HCT116 (cell line): ENCODE measurements around the gene DCHS1. TPM values are rescaled to one million over a fixed set of nuclear protein-coding genes. Genes with fewer than 3 reads are reported as not detected.

ENCODE experiments used
- ATAC-seq: fragments of 200-7000 bp; cut with Tn5 transposase; 2 replicates; pipeline ENCODE4 v1.9.1; 2020; ENCODE audit warnings: mild to moderate bottlenecking, moderate library complexity
- BruUV-seq: library from RNA; stranded (reverse); fragments of 400-500 nt; replicated peaks from 2 replicates; lab custom pipeline; 2021; lab: Mats Ljungman, UMichigan
- CTCF ChIA-PET: fragments of 300-600 bp; sonication (Branson Sonifier 250); formaldehyde crosslinking; loops from one replicate; lab custom pipeline; 2021; ENCODE audit warnings: antibody characterized with exemption; lab: Charles Lee
- POLR2A ChIA-PET: fragments of 300-600, 350-600 bp; sonication (Branson Sonifier 250); formaldehyde crosslinking; loops from one replicate; lab custom pipeline; 2021; ENCODE audit warnings: antibody characterized with exemption; lab: Charles Lee
- RAD21 ChIA-PET, 2 experiments: fragments of 300-600 bp; sonication (Branson Sonifier 250); formaldehyde crosslinking; loops; one replicate each; lab custom pipeline; 2023; ENCODE audit warnings: low total read pairs in 2 of 2; ENCODE audit not compliant: uncharacterized antibody in 2 of 2, unreplicated experiment in 2 of 2, low non-redundant PET in 1 of 2; lab: Charles Lee
- DNase-seq: peaks from one replicate; pipeline ENCODE4 v3.0.0-alpha.2; 2010; ENCODE audit warnings: low read depth, low spot score
- H2AFZ ChIP-seq: fragments of 200-600 bp; shearing (Covaris generic), sonication (generic); 2 replicates; pipeline ENCODE4 v1.6.1; 2017; ENCODE audit warnings: low read depth, mixed run types, mixed read lengths, antibody characterized with exemption, low read length; ENCODE audit not compliant: poor library complexity, severe bottlenecking
- H3K27ac ChIP-seq: 2 replicates; pipeline ENCODE4 v1.5.1; 2012; ENCODE audit warnings: low read depth, low read length
- H3K27me3 ChIP-seq: fragments of 200-600 bp; sonication (generic); 2 replicates; pipeline ENCODE4 v1.6.1; 2016; ENCODE audit warnings: mixed run types, low read length, mixed read lengths; ENCODE audit not compliant: insufficient read depth
- H3K36me3 ChIP-seq, 2 experiments: fragments of 200-500 bp in 1 of 2; fragments of 200-600 bp in 1 of 2; sonication (Bioruptor generic) in 1 of 2; sonication (generic) in 1 of 2; 2 replicates each; pipeline versions ENCODE4 v1.5.1 to v1.6.1; 2014 to 2016; ENCODE audit warnings: low read length in 2 of 2, inconsistent platforms in 1 of 2, mixed read lengths in 1 of 2, mixed run types in 1 of 2; ENCODE audit not compliant: insufficient read depth in 2 of 2, control insufficient read depth in 1 of 2
- H3K4me1 ChIP-seq, 2 experiments: fragments of 200-600 bp in 1 of 2; sonication (generic) in 1 of 2; 2 replicates each; pipeline versions ENCODE4 v1.5.1 to v1.6.1; 2012 to 2017; ENCODE audit warnings: low read length in 2 of 2, inconsistent platforms in 1 of 2, mild to moderate bottlenecking in 1 of 2, mixed read lengths in 1 of 2, mixed run types in 1 of 2, moderate library complexity in 1 of 2; ENCODE audit not compliant: insufficient read depth in 2 of 2, control insufficient read depth in 1 of 2
- H3K4me2 ChIP-seq: fragments of 200-600 bp; sonication (generic); 2 replicates; pipeline ENCODE4 v1.6.1; 2017; ENCODE audit warnings: mixed run types, low read length, mixed read lengths
- H3K4me3 ChIP-seq, 2 experiments: fragments of 200-600 bp in 1 of 2; sonication (generic) in 1 of 2; replicated peaks in 1 of 2; 2 replicates each; pipeline ENCODE4 v1.5.1; 2011 to 2016; ENCODE audit warnings: low read length in 2 of 2, control low read depth in 1 of 2, low read depth in 1 of 2, mild to moderate bottlenecking in 1 of 2, mixed read lengths in 1 of 2, mixed run types in 1 of 2
- H3K79me2 ChIP-seq: fragments of 200-600 bp; sonication (generic); 2 replicates; pipeline ENCODE4 v1.6.1; 2017; ENCODE audit warnings: mild to moderate bottlenecking, mixed run types, low read length, moderate library complexity, mixed read lengths; ENCODE audit not compliant: insufficient read depth
- H3K9ac ChIP-seq: fragments of 200-600 bp; sonication (generic); 2 replicates; pipeline ENCODE4 v1.6.1; 2016; ENCODE audit warnings: low read length, mixed read lengths
- H3K9me2 ChIP-seq: fragments of 200-600 bp; sonication (generic), shearing (Covaris generic); 2 replicates; pipeline ENCODE4 v1.6.1; 2017; ENCODE audit warnings: mixed run types, mild to moderate bottlenecking, moderate library complexity; ENCODE audit not compliant: insufficient read depth
- H3K9me3 ChIP-seq, 2 experiments: fragments of 200-500 bp in 1 of 2; fragments of 200-600 bp in 1 of 2; sonication (Bioruptor generic) in 1 of 2; sonication (generic) in 1 of 2; 2 replicates each; pipeline ENCODE4 v1.6.1; 2014 to 2017; ENCODE audit warnings: low read length in 2 of 2, mixed read lengths in 2 of 2, inconsistent platforms in 1 of 2, low read depth in 1 of 2, mild to moderate bottlenecking in 1 of 2, mixed run types in 1 of 2, moderate library complexity in 1 of 2; ENCODE audit not compliant: control insufficient read depth in 1 of 2, insufficient read depth in 1 of 2
- H4K20me1 ChIP-seq: fragments of 200-600 bp; sonication (generic), shearing (Covaris generic); 2 replicates; pipeline ENCODE4 v1.6.1; 2017; ENCODE audit warnings: mixed run types, mild to moderate bottlenecking, moderate library complexity; ENCODE audit not compliant: insufficient read depth
- CTCF ChIP-seq, 3 experiments: fragments of 200-600 bp in 1 of 3; sonication (generic) in 1 of 3; IDR thresholded peaks in 2 of 3; conservative IDR thresholded peaks in 1 of 3; 2 replicates each; pipeline ENCODE4 v1.5.1; 2012 to 2017; ENCODE audit warnings: low read depth in 2 of 3, low read length in 2 of 3, antibody characterized with exemption in 1 of 3, borderline replicate concordance in 1 of 3, control low read depth in 1 of 3, mild to moderate bottlenecking in 1 of 3, mixed read lengths in 1 of 3, mixed run types in 1 of 3, moderate library complexity in 1 of 3; ENCODE audit not compliant: insufficient read depth in 1 of 3
- EGR1 ChIP-seq: IDR thresholded peaks from 2 replicates; pipeline ENCODE4 v1.6.1; 2012; ENCODE audit warnings: low read depth
- ELF1 ChIP-seq: IDR thresholded peaks from 2 replicates; pipeline ENCODE4 v1.6.1; 2012; ENCODE audit warnings: low read depth, borderline replicate concordance
- EZH2 ChIP-seq: fragments of 200-600 bp; sonication (generic); IDR thresholded peaks from 2 replicates; pipeline ENCODE4 v1.6.1; 2017; ENCODE audit warnings: antibody characterized with exemption, mixed run types
- EZH2phosphoT487 ChIP-seq: fragments of 200-600 bp; IDR thresholded peaks from 2 replicates; pipeline ENCODE4 v1.6.1; 2018; ENCODE audit warnings: antibody characterized with exemption, borderline replicate concordance
- FOSL1 ChIP-seq: IDR thresholded peaks from 2 replicates; pipeline ENCODE4 v1.6.1; 2012; ENCODE audit warnings: low read depth
- POLR2A ChIP-seq: IDR thresholded peaks from 2 replicates; pipeline ENCODE4 v1.7.0; 2011; ENCODE audit warnings: borderline replicate concordance; ENCODE audit not compliant: insufficient read depth, insufficient read length; ENCODE audit errors: extremely low read depth
- POLR2AphosphoS5 ChIP-seq: IDR thresholded peaks from 2 replicates; pipeline ENCODE4 v1.6.1; 2011; ENCODE audit warnings: mild to moderate bottlenecking, low read depth, low read length, moderate library complexity
- RAD21 ChIP-seq: IDR thresholded peaks from 2 replicates; pipeline ENCODE4 v1.6.1; 2012; ENCODE audit warnings: low read depth, mild to moderate bottlenecking
- SIN3A ChIP-seq: IDR thresholded peaks from 2 replicates; pipeline ENCODE4 v1.6.1; 2012; ENCODE audit warnings: low read depth
- SP1 ChIP-seq: IDR thresholded peaks from 2 replicates; pipeline ENCODE4 v1.6.1; 2012; ENCODE audit warnings: low read depth
- SRF ChIP-seq: IDR thresholded peaks from 2 replicates; pipeline ENCODE4 v1.6.1; 2012; ENCODE audit warnings: low read depth
- TCF7L2 ChIP-seq: IDR thresholded peaks from 2 replicates; pipeline ENCODE4 v1.7.0; 2011; ENCODE audit warnings: borderline replicate concordance, inconsistent platforms; ENCODE audit not compliant: insufficient read depth, insufficient read length; ENCODE audit errors: extremely low read depth
- YY1 ChIP-seq: IDR thresholded peaks from 2 replicates; pipeline ENCODE4 v1.6.1; 2011; ENCODE audit warnings: low read length, low read depth, moderate library complexity, mild to moderate bottlenecking; ENCODE audit not compliant: insufficient replicate concordance; ENCODE audit errors: extremely low read depth
- ZFX ChIP-seq: fragments of 450-650 bp; IDR thresholded peaks from 2 replicates; pipeline ENCODE4 v1.6.1; 2017
- ZNF274 ChIP-seq: fragments of 200-500 bp; sonication (Bioruptor generic); IDR thresholded peaks from 2 replicates; pipeline ENCODE4 v1.6.1; 2014; ENCODE audit warnings: mild to moderate bottlenecking, low read depth, low read length, inconsistent platforms
- intact Hi-C: fragments of 100-400 bp; cut with micrococcal nuclease; formaldehyde crosslinking; loops from 2 replicates; pipeline ENCODE4 v1.10.0; 2022
- total RNA-seq: library from RNA; stranded (reverse); gene quantifications from one replicate; pipeline ENCODE4 v1.2.1, GENCODE V29; 2021; ENCODE audit not compliant: unreplicated experiment
- TF ChIP-seq, protein P1 (sequence below): IDR thresholded peaks from 2 replicates; pipeline ENCODE4 v1.6.1; 2012
- TF ChIP-seq, protein P2 (sequence below): IDR thresholded peaks from 2 replicates; pipeline ENCODE4 v1.6.1; 2012
- TF ChIP-seq, protein P3 (sequence below): IDR thresholded peaks from 2 replicates; pipeline ENCODE4 v1.6.1; 2011; ENCODE audit warnings: mild to moderate bottlenecking, low read length, moderate library complexity; ENCODE audit not compliant: insufficient replicate concordance; ENCODE audit errors: extremely low read depth

DCHS1 gene
- total RNA-seq, 1 experiment from 2014 or later: 0.30 TPM

DNA sequence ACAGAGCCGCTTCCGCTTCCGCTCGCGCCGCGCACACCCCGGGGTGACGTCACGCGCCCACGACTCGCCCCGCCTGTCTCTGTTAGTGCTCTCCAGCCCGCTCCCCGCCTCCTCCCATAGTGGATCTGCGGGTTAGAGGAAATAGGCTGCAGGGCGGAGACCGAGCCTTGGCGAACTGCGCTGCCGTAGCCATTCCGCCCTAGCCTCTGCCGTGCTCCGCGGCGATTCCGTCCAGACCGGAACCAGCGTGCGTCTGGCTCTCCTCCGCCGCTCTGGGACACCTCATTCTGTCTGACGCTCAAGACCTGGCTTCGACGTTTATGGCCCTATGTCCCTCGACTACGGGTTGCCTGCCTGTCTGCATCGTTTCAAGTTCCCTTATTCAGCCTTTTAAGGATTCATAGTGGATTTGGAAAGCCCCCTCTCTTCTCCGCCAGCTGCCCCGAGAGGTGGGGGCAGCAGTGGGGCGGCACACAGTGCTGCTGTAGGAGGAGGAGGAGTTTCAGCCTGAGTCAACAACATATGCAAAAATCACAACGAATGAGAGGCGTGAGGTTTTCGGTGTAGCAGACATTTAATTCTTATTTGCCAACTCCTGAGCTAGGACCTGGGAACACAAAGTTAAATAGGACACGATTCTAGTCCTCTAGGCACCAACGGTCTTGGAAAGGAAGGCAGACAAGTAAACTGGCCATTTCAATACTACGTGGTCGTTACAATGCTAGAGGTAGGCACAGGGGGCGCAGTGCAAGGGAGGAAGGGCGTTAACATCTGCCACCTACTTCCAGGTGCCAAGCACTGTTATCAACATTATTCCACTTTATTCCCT lies 43.2 kb downstream of the DCHS1 start, which contains the start of gene TAF10:
Gene TAF10, minus strand, starts transcription at position 4 of the 829 bp plus-strand sequence. CDS start 27 bp downstream, outside the sequence.
- peak; percentile 21 for TF ChIP-seq TCF7L2
- TF ChIP-seq ZFX: peak; percentile 10; the same call in 1 of the 2 replicates
- no peak for TF ChIP-seq EZH2phosphoT487
- TF ChIP-seq, protein P1, sequence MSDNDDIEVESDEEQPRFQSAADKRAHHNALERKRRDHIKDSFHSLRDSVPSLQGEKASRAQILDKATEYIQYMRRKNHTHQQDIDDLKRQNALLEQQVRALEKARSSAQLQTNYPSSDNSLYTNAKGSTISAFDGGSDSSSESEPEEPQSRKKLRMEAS: no peak
- TF ChIP-seq EGR1: no peak
- TF ChIP-seq, protein P2, sequence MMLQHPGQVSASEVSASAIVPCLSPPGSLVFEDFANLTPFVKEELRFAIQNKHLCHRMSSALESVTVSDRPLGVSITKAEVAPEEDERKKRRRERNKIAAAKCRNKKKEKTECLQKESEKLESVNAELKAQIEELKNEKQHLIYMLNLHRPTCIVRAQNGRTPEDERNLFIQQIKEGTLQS: no peak
- no peak for TF ChIP-seq FOSL1
- TF ChIP-seq, protein P3, sequence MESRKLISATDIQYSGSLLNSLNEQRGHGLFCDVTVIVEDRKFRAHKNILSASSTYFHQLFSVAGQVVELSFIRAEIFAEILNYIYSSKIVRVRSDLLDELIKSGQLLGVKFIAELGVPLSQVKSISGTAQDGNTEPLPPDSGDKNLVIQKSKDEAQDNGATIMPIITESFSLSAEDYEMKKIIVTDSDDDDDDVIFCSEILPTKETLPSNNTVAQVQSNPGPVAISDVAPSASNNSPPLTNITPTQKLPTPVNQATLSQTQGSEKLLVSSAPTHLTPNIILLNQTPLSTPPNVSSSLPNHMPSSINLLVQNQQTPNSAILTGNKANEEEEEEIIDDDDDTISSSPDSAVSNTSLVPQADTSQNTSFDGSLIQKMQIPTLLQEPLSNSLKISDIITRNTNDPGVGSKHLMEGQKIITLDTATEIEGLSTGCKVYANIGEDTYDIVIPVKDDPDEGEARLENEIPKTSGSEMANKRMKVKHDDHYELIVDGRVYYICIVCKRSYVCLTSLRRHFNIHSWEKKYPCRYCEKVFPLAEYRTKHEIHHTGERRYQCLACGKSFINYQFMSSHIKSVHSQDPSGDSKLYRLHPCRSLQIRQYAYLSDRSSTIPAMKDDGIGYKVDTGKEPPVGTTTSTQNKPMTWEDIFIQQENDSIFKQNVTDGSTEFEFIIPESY: peak; percentile 22
- no peak for TF ChIP-seq ZNF274
- TF ChIP-seq SRF: no peak
- no peak for TF ChIP-seq RAD21
- no peak for TF ChIP-seq EZH2
- TF ChIP-seq SIN3A: no peak
- no peak for TF ChIP-seq YY1
- peak; percentile 75 for TF ChIP-seq POLR2A
- TF ChIP-seq ELF1: no peak
- TF ChIP-seq POLR2AphosphoS5: peak; percentile 98
- TF ChIP-seq CTCF (IDR thresholded peaks at IDR 0.05 in 2 of 3, conservative IDR thresholded peaks at IDR 0.05 in 1 of 3; ENCODE audit: borderline replicate concordance in 1 of 3, insufficient read depth in 1 of 3, low read depth in 2 of 3, low read length in 2 of 3): peak in 2 of 3 experiments; percentile 63 to 67; a peak in 4 of 6 replicates
- no peak for TF ChIP-seq SP1
- H3K27me3 ChIP-seq: no peaks in the 10 kb centered on the region
- no peaks in the 10 kb centered on the region for H3K9me2 ChIP-seq
- H2AFZ ChIP-seq: no peak within 1 kb of the TSS
- peaks cover 21 to 43% of the 10 kb centered on the region in 2 experiments for H3K36me3 ChIP-seq
- peak within 1 kb of the TSS; percentile 71 to 92 for H3K4me3 ChIP-seq
- peak within 1 kb of the TSS; percentile 73 for H3K9ac ChIP-seq
- H3K4me2 ChIP-seq: peak within 1 kb of the TSS; percentile 91
- H3K79me2 ChIP-seq: peaks cover 33% of the 10 kb centered on the region
- H3K9me3 ChIP-seq: no peaks in the 10 kb centered on the region
- peaks cover 7 to 31% of the 10 kb centered on the region in 2 experiments; a peak in 3 of 4 replicates for H3K4me1 ChIP-seq
- RAD21 ChIA-PET: no interaction called here
- DNase-seq (peak; percentile 75), ATAC-seq (peak; percentile 90)
- H3K27ac ChIP-seq: peak within 1 kb of the TSS; percentile 93
- no peaks in the 10 kb centered on the region for H4K20me1 ChIP-seq
- POLR2A ChIA-PET: interaction anchor here (1.0 to 1.2 kb wide), 2 partner anchors 9 to 68 kb away, joined by 4 read pairs; no protein-coding TSS in a partner anchor
- intact Hi-C loops: no loop called here
- BruUV-seq: TSS peak; percentile 94
- CTCF ChIA-PET: interaction anchor here (0.6 to 2.1 kb wide), 4 partner anchors 59 to 233 kb away, joined by 4 to 11 read pairs (median 4); partner anchors contain the start of gene MRPL17
